ENCODE data around the gene CDCP1.
A peak's percentile ranks its signal among the peaks of the same experiment; 100 is the strongest.

CDCP1 gene

GRCh38 chr3:45127130-45127822 is 18.9 kb downstream of the CDCP1 start:
- peak; percentile 62 for DNase-seq (ENCODE audit: low read depth)
- H3K4me3 ChIP-seq (ENCODE audit: low read length): no peak overlapping the region
- TF ChIP-seq CTCF (conservative IDR thresholded peaks at IDR 0.05; ENCODE audit: low read depth, low read length): no peak

GRCh38 chr3:45126730-45127129 is 19.4 kb downstream of the CDCP1 start:
- no peak overlapping the region for H3K4me3 ChIP-seq (ENCODE audit: low read length)
- DNase-seq (ENCODE audit: low read depth): no peak
- no peak for TF ChIP-seq CTCF (conservative IDR thresholded peaks at IDR 0.05; ENCODE audit: low read depth, low read length)

- no peak for DNase-seq (ENCODE audit: low read depth)
- no peak for TF ChIP-seq CTCF (conservative IDR thresholded peaks at IDR 0.05; ENCODE audit: low read depth, low read length)
- no peak overlapping the region for H3K4me3 ChIP-seq (ENCODE audit: low read length)
Observed at GRCh38 chr3:45125550-45126026, 20.6 kb downstream of the CDCP1 start.

GRCh38 chr3:45124956-45125355 is 21.2 kb downstream of the CDCP1 start:
- no peak overlapping the region for H3K4me3 ChIP-seq (ENCODE audit: low read length)
- TF ChIP-seq CTCF (conservative IDR thresholded peaks at IDR 0.05; ENCODE audit: low read depth, low read length): no peak
- no peak for DNase-seq (ENCODE audit: low read depth)

- no peak for DNase-seq (ENCODE audit: low read depth)
- H3K4me3 ChIP-seq (ENCODE audit: low read length): no peak overlapping the region
- no peak for TF ChIP-seq CTCF (conservative IDR thresholded peaks at IDR 0.05; ENCODE audit: low read depth, low read length)
Observed at GRCh38 chr3:45124352-45124751, 21.8 kb downstream of the CDCP1 start.

- DNase-seq (ENCODE audit: low read depth): no peak
- no peak overlapping the region for H3K4me3 ChIP-seq (ENCODE audit: low read length)
- no peak for TF ChIP-seq CTCF (conservative IDR thresholded peaks at IDR 0.05; ENCODE audit: low read depth, low read length)
Observed at GRCh38 chr3:45123581-45124269, 22.5 kb downstream of the CDCP1 start.

GRCh38 chr3:45123030-45123429 is 23.1 kb downstream of the CDCP1 start:
- DNase-seq (ENCODE audit: low read depth): no peak
- no peak overlapping the region for H3K4me3 ChIP-seq (ENCODE audit: low read length)
- TF ChIP-seq CTCF (conservative IDR thresholded peaks at IDR 0.05; ENCODE audit: low read depth, low read length): no peak

Measured in retinal pigment epithelial cell (primary cell).